ENCODE data around the gene TRIM61.

- TF ChIP-seq CTCF (IDR thresholded peaks at IDR 0.05) (no peak), POLR2A (IDR thresholded peaks at IDR 0.05) (no peak)
These were observed 39.7 kb downstream of the TRIM61 start for GRCh38 chr4:164937576-164938270.
